Measurements from ENCODE around the gene CDK19. TPM values are rescaled to one million over a fixed set of nuclear protein-coding genes. Genes with fewer than 3 reads are reported as not detected.
A peak's percentile ranks its signal among the peaks of the same experiment; 100 is the strongest.

CDK19 gene
- total and polyA plus RNA-seq, 2 of the 13 experiments (the other 11 are each of a cell fraction or from before 2014, with no cell fraction given), result 13.4 to 27.0 TPM

DNA sequence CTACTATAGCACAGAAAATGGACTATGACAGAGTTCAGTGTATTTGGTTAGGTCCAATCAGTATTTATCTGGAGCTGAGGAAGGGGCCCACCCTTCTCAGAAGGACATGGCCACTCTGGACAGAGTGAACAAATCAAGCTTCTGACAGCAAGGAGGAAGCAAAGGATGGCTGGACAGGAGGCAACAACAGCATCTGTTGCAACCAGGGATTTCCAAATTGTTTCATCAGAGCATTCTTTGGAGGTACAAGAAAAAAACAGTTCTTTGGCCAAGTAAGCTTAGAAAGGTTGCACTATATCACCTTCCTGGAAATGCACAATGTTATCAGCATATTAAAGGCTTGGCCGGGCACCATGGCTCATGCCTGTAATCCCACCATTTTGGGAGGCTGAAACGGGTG, 220.2 kb downstream of the CDK19 start:
- no peaks in the 10 kb centered on the region for H3K79me2 ChIP-seq (ENCODE audit: insufficient read depth, low read length)
- H3K27ac ChIP-seq (ENCODE audit: extremely low read length, insufficient read depth, low read length), result no peak overlapping the region
- no peak for TF ChIP-seq HNRNPK (IDR thresholded peaks at IDR 0.05; ENCODE audit: low read depth, low read length, poor library complexity, severe bottlenecking)
- no peak for TF ChIP-seq ZNF253 (CRISPR knock-in tag; IDR thresholded peaks at IDR 0.05; ENCODE audit: borderline replicate concordance)
- no peak for TF ChIP-seq SP1 (IDR thresholded peaks at IDR 0.05)
- TF ChIP-seq SP1 (CRISPR knock-in tag; IDR thresholded peaks at IDR 0.05), result no peak
- no peaks in the 10 kb centered on the region for H3K27me3 ChIP-seq (ENCODE audit: control insufficient read depth in 1 of 2, insufficient read depth in 2 of 2, low read length in 2 of 2)
- ATAC-seq (no peak), FAIRE-seq (no peak), DNase-seq (ENCODE audit: low spot score) (no peak)
- no peaks in the 10 kb centered on the region for H4K20me1 ChIP-seq (ENCODE audit: insufficient read depth, low read length)
- no peak overlapping the region for H3K9ac ChIP-seq (ENCODE audit: insufficient read depth, low read depth, low read length)
- H3K4me3 ChIP-seq (replicated peaks in 1 of 3; ENCODE audit: insufficient read depth in 1 of 3, low read depth in 2 of 3, low read length in 3 of 3), result no peak overlapping the region
- no peak overlapping the region for H2AFZ ChIP-seq (ENCODE audit: low read length)
- CTCF ChIA-PET (ENCODE audit: low intra/inter-chr PET ratio, low total read pairs), result no interaction called here
- H3K9me3 ChIP-seq (ENCODE audit: low read length), result peaks cover 5% of the 10 kb centered on the region; the same call in 1 of the 2 replicates
- POLR2A ChIA-PET, result no interaction called here
- H3K4me2 ChIP-seq (ENCODE audit: low read depth, low read length), result no peak overlapping the region
- 83% methylated on average over 2 of the region's 2 CpGs for WGBS (ENCODE audit: low lambda C conversion rate)
- no TSS peak for BruUV-seq (replicated peaks)
- peaks cover 42% of the 10 kb centered on the region for H3K4me1 ChIP-seq (ENCODE audit: insufficient read depth, low read length)
- intact Hi-C loops (cut with micrococcal nuclease; ENCODE audit: unreplicated experiment) (loop anchor here (10.0 kb wide), 1 partner anchor 70 kb away; no protein-coding TSS in a partner anchor), in situ Hi-C loops (cut with HindIII; ENCODE audit: extremely low pct_ligation_motif_present, low pct_unique_long_range_greater_than_20kb) (no loop called here)
- no peaks in the 10 kb centered on the region for H3K36me3 ChIP-seq (replicated peaks in 1 of 2; ENCODE audit: control insufficient read depth in 1 of 2, insufficient read depth in 2 of 2, low read length in 2 of 2)

DNA sequence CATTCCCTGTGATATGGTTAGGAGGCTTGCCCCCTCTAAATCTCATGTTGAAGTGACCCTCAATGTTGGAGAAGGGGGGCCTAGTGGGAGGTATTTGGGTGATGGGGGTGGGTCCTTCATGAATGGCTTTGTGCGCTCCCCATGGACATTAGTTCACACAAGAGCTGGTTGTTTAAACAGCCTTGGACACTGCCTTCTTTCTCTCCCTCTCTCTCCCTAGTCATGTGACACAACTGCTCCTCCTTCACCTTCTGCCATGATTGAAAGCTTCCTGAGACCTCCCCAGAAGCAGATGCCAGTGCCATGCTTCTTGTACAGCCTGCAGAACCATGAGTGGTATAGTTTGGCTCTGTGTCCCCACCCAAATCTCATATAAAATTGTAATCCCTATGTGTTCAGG, 221.6 kb downstream of the CDK19 start:
- Histone ChIP-seq H3K4me3 (replicated peaks in 1 of 3; ENCODE audit: insufficient read depth in 1 of 3, low read depth in 2 of 3, low read length in 3 of 3) (no peak overlapping the region), H3K4me1 (ENCODE audit: insufficient read depth, low read length) (peaks cover 48% of the 10 kb centered on the region), H2AFZ (ENCODE audit: low read length) (no peak overlapping the region), H3K27me3 (ENCODE audit: control insufficient read depth in 1 of 2, insufficient read depth in 2 of 2, low read length in 2 of 2) (no peaks in the 10 kb centered on the region), H3K36me3 (replicated peaks in 1 of 2; ENCODE audit: control insufficient read depth in 1 of 2, insufficient read depth in 2 of 2, low read length in 2 of 2) (no peaks in the 10 kb centered on the region), H3K79me2 (ENCODE audit: insufficient read depth, low read length) (no peaks in the 10 kb centered on the region), H3K4me2 (ENCODE audit: low read depth, low read length) (no peak overlapping the region), H4K20me1 (ENCODE audit: insufficient read depth, low read length) (no peaks in the 10 kb centered on the region), H3K27ac (ENCODE audit: extremely low read length, insufficient read depth, low read length) (no peak overlapping the region), H3K9ac (ENCODE audit: insufficient read depth, low read depth, low read length) (no peak overlapping the region), H3K9me3 (ENCODE audit: low read length) (peaks cover 5% of the 10 kb centered on the region; the same call in 1 of the 2 replicates)
- intact Hi-C loops (cut with micrococcal nuclease; ENCODE audit: unreplicated experiment), result loop anchor here (10.0 kb wide), 1 partner anchor 69 kb away; no protein-coding TSS in a partner anchor
- FAIRE-seq (no peak), DNase-seq (ENCODE audit: low spot score) (peak; percentile 12), ATAC-seq (no peak)
- WGBS (ENCODE audit: low lambda C conversion rate), result 88% methylated on average over 1 of the region's 1 CpG
- in situ Hi-C loops (cut with HindIII; ENCODE audit: extremely low pct_ligation_motif_present, low pct_unique_long_range_greater_than_20kb), result no loop called here
- TF ChIP-seq ZNF547 (CRISPR knock-in tag; IDR thresholded peaks at IDR 0.05) (no peak), ZNF644 (CRISPR knock-in tag; IDR thresholded peaks at IDR 0.05; ENCODE audit: low read depth) (0 out of 2 replicates have a peak, but pooled peaks have one; percentile 44), ZMYM4 (CRISPR knock-in tag; IDR thresholded peaks at IDR 0.05) (peak; percentile 23; the same call in 1 of the 2 replicates)
- ChIA-PET POLR2A (no interaction called here), CTCF (ENCODE audit: low intra/inter-chr PET ratio, low total read pairs) (no interaction called here)
- no TSS peak for BruUV-seq (replicated peaks)

Data from HepG2 (cell line).